ENCODE data around the gene ACSL6. TPM values are rescaled to one million over a fixed set of nuclear protein-coding genes. Genes with fewer than 3 reads are reported as not detected.

Gene ACSL6
- total and polyA plus RNA-seq, 4 donors: 27.9 to 103 (median 74.9) TPM

DNA sequence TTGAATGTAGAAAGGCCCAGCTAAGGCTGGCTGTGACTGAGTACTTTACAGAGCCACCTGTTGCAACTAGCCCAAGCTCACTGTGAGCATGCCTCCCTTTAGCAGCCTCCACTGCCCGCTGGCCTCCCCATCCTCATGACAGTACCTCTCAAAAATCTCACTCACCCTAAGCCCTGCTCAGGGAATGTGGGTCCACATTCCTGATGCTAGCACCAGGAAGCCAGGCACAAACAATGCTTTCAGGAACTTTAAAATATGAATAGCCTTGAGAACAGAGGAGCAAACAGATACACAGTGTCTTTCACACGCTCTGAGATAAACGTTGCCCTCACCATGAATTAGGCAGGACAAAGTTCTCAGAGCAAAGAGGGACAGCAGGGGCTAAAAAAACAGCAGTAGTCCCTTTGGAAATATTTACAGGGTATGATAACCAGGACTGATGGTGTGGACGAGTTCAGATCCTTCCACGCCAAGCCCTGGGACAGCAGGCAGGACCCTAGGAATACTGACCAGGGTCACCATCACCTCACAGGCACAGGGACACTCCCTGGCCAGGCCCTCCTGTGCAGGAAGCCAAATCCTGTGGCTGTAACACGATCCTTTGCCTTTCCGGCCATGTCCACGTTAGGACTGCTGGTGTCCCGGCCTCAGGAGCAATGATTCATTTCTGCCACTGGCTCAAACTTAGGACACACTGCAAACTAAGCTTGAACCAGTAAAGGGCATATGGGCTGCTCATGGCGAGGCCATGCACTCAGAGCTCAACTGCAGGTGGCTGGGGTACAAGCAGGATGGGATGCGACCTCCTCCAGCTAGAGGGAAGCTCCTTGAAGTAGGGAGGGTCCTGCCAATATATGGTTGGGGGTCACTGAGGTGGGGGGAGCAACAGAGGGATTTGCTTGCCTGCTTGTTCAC, 9.6 kb downstream of the ACSL6 start:
- Histone ChIP-seq H3K4me1 (ENCODE audit: control insufficient read depth, insufficient read depth, low read length) (peaks cover 89% of the 10 kb centered on the region), H3K4me3 (ENCODE audit: low read depth, low read length) (no peak overlapping the region), H3K27me3 (ENCODE audit: control insufficient read depth, insufficient read depth, low read length) (no peaks in the 10 kb centered on the region), H3K27ac (ENCODE audit: low read depth, low read length) (peak overlapping the region; percentile 94), H3K9me3 (ENCODE audit: control insufficient read depth, insufficient read depth, low read length) (no peaks in the 10 kb centered on the region), H3K36me3 (ENCODE audit: control insufficient read depth, insufficient read depth, low read length) (peaks cover 18% of the 10 kb centered on the region)
- no peak for DNase-seq (ENCODE audit: low read depth in 4 of 6, low spot score in 6 of 6)
- WGBS (ENCODE audit: insufficient coverage): 51% methylated on average over 11 of the region's 11 CpGs

DNA sequence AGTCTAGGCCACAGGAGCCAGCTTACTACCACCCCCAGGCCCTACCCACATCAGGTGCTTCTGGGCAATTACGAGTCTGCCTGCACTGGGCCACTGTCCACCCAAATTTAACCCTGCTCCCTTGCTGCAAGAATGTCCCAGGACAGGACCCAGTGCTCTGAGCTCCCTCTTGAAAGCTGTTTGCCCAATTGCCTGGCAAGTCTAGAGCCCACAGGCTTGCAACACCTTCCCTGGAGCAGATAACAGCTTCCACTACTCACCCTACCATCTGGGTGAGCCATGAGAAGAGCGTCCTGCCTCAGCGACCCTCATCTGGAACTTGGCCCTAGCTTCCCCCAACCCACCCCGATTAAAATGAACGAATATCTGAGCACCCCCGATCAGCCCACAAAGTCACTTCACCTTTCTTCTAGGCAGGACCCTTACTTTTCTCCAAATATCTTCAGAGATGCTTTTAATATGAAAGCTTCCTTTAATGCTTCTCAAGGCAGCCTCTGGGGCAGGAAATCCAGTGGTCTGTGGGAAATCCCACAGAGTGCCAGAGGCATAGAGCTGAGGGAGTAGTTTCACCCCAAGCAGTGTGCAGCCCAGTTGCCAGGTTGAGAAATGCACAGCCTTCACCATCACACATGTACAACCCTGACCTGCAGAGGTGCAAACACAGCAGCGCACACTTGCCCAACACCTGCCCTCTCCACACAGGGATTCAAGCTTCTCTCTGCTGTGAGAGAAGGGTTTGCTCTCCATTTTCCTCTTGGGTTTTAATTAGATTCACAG, 10.6 kb downstream of the ACSL6 start:
- H3K27ac ChIP-seq (ENCODE audit: low read depth, low read length): peak overlapping the region; percentile 94

DNA sequence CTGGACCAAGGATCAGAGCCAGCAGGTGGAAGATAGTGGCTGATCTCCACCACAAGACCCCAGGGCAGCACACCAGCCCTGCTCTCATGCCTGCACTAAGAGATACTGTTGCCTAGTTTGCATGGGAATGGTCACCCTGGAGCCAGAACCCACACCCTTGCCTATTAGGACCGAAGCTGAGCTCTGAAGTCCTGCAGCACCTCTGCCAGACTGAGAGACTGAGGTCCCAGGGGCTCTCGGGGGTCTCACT, 11.3 kb downstream of the ACSL6 start:
- DNase-seq (ENCODE audit: low read depth in 4 of 6, low spot score in 6 of 6): no peak
- H3K27ac ChIP-seq (ENCODE audit: low read depth, low read length): peak overlapping the region; percentile 93

More for the DNA sequence above, 10.6 kb downstream of the ACSL6 start:
- Histone ChIP-seq H3K27me3 (ENCODE audit: control insufficient read depth, insufficient read depth, low read length) (no peaks in the 10 kb centered on the region), H3K9me3 (ENCODE audit: control insufficient read depth, insufficient read depth, low read length) (no peaks in the 10 kb centered on the region), H3K36me3 (ENCODE audit: control insufficient read depth, insufficient read depth, low read length) (peaks cover 18% of the 10 kb centered on the region), H3K4me3 (ENCODE audit: low read depth, low read length) (no peak overlapping the region), H3K4me1 (ENCODE audit: control insufficient read depth, insufficient read depth, low read length) (peaks cover 88% of the 10 kb centered on the region)
- WGBS (ENCODE audit: insufficient coverage): 79% methylated on average over 6 of the region's 7 CpGs
- no peak for DNase-seq (ENCODE audit: low read depth in 4 of 6, low spot score in 6 of 6)

DNA sequence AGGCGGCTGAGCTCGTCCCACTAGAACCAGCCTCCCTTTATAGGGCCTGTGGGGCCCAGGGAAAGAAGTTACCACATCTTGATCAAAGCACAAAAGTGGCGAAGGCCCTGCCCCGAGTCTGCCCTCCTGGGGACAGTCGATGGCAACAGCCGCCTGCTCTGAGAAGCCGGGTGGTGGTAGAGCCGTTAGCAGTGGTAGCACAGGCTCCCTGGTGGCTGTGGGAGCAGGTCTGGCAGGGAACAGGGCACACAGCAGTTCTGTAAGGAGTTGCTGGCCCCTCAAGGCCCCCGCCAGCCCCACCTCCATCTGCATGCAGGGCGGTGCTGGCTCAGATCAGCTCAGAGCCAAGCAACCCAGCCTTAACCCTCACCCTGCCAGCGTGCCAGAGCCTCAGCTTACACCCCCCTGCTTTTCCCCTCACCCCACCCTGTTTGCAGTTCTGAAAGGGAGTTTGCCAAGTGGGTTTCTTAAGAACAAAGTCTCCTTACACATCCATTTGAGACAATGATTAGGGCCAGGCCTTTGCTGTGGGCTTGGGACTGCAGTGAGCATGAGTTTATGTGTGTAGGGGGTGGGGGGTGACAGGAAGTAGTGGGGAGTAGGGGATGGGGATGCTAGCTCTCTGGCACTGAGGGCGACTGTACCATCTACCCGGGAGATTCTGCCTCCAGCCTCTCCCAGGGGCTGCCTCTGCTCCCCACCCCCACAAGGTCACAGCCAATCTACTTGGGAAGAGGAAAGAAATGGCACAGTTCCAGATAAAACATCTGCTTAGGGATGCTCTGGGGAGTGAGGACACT, 11.8 kb downstream of the ACSL6 start:
- Histone ChIP-seq H3K9me3 (ENCODE audit: control insufficient read depth, insufficient read depth, low read length) (no peaks in the 10 kb centered on the region), H3K4me1 (ENCODE audit: control insufficient read depth, insufficient read depth, low read length) (peaks cover 85% of the 10 kb centered on the region), H3K27ac (ENCODE audit: low read depth, low read length) (peak overlapping the region; percentile 93), H3K4me3 (ENCODE audit: low read depth, low read length) (peak overlapping the region; percentile 23), H3K36me3 (ENCODE audit: control insufficient read depth, insufficient read depth, low read length) (peaks cover 17% of the 10 kb centered on the region), H3K27me3 (ENCODE audit: control insufficient read depth, insufficient read depth, low read length) (no peaks in the 10 kb centered on the region)
- 11% methylated on average over 11 of the region's 13 CpGs for WGBS (ENCODE audit: insufficient coverage)
- DNase-seq (ENCODE audit: low read depth in 4 of 6, low spot score in 6 of 6): peak in 2 of 6 donors; percentile 83

More for the DNA sequence above, 11.3 kb downstream of the ACSL6 start:
- Histone ChIP-seq H3K9me3 (ENCODE audit: control insufficient read depth, insufficient read depth, low read length) (no peaks in the 10 kb centered on the region), H3K4me1 (ENCODE audit: control insufficient read depth, insufficient read depth, low read length) (peaks cover 85% of the 10 kb centered on the region), H3K36me3 (ENCODE audit: control insufficient read depth, insufficient read depth, low read length) (peaks cover 13% of the 10 kb centered on the region), H3K27me3 (ENCODE audit: control insufficient read depth, insufficient read depth, low read length) (no peaks in the 10 kb centered on the region), H3K4me3 (ENCODE audit: low read depth, low read length) (no peak overlapping the region)
- no CpG with 5 or more reads among the region's 2 CpGs for whole genome bisulfite sequencing (ENCODE audit: insufficient coverage)

DNA sequence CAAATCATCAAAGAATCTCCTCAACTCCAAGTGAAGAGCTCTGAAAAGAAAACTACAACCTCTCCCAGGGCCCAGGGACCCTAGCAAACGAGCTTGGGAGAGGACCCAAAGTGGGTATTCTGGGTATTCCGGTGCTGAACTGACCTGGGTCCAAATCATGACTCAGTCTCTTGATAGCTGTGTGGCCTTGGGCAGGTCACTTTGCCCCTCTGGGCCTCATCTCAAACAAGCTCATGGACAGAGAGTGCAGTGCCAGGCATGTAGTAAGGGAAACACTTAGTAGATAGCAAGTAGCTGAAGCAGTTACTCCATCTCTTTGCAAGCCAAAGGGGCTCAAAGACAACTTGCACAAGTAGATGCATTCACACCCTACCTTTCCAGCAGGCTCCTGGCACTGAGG, 12.4 kb downstream of the ACSL6 start:
- WGBS (ENCODE audit: insufficient coverage): 83% methylated on average over 2 of the region's 2 CpGs
- Histone ChIP-seq H3K9me3 (ENCODE audit: control insufficient read depth, insufficient read depth, low read length) (no peaks in the 10 kb centered on the region), H3K36me3 (ENCODE audit: control insufficient read depth, insufficient read depth, low read length) (peaks cover 23% of the 10 kb centered on the region), H3K4me1 (ENCODE audit: control insufficient read depth, insufficient read depth, low read length) (peaks cover 79% of the 10 kb centered on the region), H3K27ac (ENCODE audit: low read depth, low read length) (peak overlapping the region; percentile 93), H3K27me3 (ENCODE audit: control insufficient read depth, insufficient read depth, low read length) (no peaks in the 10 kb centered on the region), H3K4me3 (ENCODE audit: low read depth, low read length) (peak overlapping the region; percentile 23)
- DNase-seq (ENCODE audit: low read depth in 4 of 6, low spot score in 6 of 6): no peak

DNA sequence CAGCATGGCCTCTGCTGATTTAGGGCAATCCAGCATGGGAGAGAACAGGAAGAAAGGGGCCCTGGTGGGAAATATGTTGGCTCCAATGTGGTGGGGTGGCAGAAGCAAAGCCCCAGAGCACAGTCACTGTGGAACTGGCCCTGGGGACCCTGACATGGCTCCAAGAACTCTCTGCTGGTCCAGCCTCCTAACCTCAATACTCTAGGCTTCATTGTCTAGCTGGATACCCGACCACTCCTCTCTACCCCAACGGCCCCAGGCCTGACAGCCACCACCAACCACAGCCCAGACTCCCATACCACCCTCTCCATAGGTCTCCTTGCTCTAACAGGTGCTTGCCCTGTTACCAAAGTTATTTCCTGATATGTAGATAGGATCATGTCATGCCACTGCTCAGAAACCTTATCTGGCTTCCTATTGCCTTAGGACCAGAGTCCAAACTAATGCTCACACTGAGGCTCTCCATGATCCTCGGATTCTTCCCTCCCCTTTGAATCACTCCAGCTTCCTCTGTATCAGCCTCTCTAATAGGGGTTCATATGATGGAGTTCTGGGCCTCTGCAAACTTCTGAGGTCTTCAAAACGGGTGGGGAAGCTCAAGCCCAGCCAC, 12.9 kb downstream of the ACSL6 start:
- Histone ChIP-seq H3K4me1 (ENCODE audit: control insufficient read depth, insufficient read depth, low read length) (peaks cover 74% of the 10 kb centered on the region), H3K9me3 (ENCODE audit: control insufficient read depth, insufficient read depth, low read length) (no peaks in the 10 kb centered on the region), H3K27ac (ENCODE audit: low read depth, low read length) (peak overlapping the region; percentile 93), H3K27me3 (ENCODE audit: control insufficient read depth, insufficient read depth, low read length) (no peaks in the 10 kb centered on the region), H3K4me3 (ENCODE audit: low read depth, low read length) (peak overlapping the region; percentile 23), H3K36me3 (ENCODE audit: control insufficient read depth, insufficient read depth, low read length) (peaks cover 28% of the 10 kb centered on the region)
- DNase-seq (ENCODE audit: low read depth in 4 of 6, low spot score in 6 of 6): no peak
- 51% methylated on average over 2 of the region's 4 CpGs for whole genome bisulfite sequencing (ENCODE audit: insufficient coverage)

DNA sequence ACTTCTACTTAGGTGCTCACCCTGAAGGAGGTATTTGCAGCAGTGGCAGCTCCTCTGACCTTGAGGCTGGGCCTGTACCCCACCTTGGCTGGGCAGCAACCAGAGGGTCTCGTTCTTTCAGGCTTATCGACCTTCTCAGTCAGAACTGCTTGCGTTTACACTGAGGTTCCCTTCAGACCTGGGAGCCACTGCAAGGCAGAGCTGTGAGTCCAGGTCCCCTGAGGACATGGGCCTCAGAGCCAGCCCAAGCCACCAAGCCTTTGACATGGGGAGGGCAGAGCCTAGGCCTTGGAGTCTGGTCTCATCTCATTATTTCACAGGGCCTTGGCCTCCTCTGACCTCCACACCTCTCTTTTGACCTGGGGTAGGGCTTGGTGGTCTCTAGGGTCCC, 13.7 kb downstream of the ACSL6 start:
- H3K4me3 ChIP-seq (ENCODE audit: low read depth, low read length): no peak overlapping the region
- peaks cover 65% of the 10 kb centered on the region for H3K4me1 ChIP-seq (ENCODE audit: control insufficient read depth, insufficient read depth, low read length)
- no peaks in the 10 kb centered on the region for H3K27me3 ChIP-seq (ENCODE audit: control insufficient read depth, insufficient read depth, low read length)
- DNase-seq (ENCODE audit: low read depth in 4 of 6, low spot score in 6 of 6): no peak
- no peaks in the 10 kb centered on the region for H3K9me3 ChIP-seq (ENCODE audit: control insufficient read depth, insufficient read depth, low read length)
- no peak overlapping the region for H3K27ac ChIP-seq (ENCODE audit: low read depth, low read length)
- H3K36me3 ChIP-seq (ENCODE audit: control insufficient read depth, insufficient read depth, low read length): peaks cover 33% of the 10 kb centered on the region
- WGBS (ENCODE audit: insufficient coverage): 98% methylated on average over 3 of the region's 3 CpGs

DNA sequence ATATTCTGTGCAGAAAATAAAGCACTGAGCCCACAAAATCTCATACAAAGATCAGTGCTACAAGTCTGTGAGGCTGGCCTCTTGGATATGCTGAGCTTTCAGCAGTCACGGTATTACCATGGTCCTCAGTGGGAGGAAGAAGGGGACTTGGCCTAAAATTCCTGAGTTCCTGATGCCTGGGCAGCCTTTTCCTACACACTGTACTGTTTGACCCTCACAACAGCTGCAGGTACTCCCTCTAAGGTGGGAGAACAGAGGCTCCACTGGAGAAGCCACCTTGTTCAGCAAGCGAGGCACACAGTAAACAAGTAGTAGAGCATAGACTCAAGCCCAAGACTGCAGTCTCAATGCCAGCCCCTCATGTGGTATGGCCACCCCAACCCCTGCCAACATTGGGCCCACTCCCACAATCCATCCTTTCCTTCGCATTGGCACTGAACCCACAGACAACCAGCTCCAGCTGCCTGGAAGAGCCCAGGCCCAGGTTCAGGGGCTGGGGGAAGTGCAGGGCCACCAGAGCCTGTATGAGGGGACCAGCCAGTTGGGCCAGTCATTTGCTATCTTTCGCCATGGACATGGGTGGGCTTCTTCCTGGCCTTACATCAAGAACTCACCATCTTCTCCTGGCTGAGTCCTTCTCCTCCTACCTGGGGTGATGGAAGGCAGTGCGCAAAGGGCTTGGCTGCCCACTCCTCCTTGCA, 14.3 kb downstream of the ACSL6 start:
- Histone ChIP-seq H3K27me3 (ENCODE audit: control insufficient read depth, insufficient read depth, low read length) (no peaks in the 10 kb centered on the region), H3K36me3 (ENCODE audit: control insufficient read depth, insufficient read depth, low read length) (peaks cover 34% of the 10 kb centered on the region), H3K9me3 (ENCODE audit: control insufficient read depth, insufficient read depth, low read length) (no peaks in the 10 kb centered on the region), H3K4me1 (ENCODE audit: control insufficient read depth, insufficient read depth, low read length) (peaks cover 62% of the 10 kb centered on the region), H3K4me3 (ENCODE audit: low read depth, low read length) (no peak overlapping the region), H3K27ac (ENCODE audit: low read depth, low read length) (no peak overlapping the region)
- DNase-seq (ENCODE audit: low read depth in 4 of 6, low spot score in 6 of 6): no peak
- 100% methylated on average over 5 of the region's 5 CpGs for WGBS (ENCODE audit: insufficient coverage)
